ENCODE results near the gene SNED1.

The SNED1 gene

GRCh38 chr2:240992572-240993291 lies 5.7 kb upstream of the SNED1 start:
- DNase-seq = peak in 1 of 2 donors; percentile 25

DNA sequence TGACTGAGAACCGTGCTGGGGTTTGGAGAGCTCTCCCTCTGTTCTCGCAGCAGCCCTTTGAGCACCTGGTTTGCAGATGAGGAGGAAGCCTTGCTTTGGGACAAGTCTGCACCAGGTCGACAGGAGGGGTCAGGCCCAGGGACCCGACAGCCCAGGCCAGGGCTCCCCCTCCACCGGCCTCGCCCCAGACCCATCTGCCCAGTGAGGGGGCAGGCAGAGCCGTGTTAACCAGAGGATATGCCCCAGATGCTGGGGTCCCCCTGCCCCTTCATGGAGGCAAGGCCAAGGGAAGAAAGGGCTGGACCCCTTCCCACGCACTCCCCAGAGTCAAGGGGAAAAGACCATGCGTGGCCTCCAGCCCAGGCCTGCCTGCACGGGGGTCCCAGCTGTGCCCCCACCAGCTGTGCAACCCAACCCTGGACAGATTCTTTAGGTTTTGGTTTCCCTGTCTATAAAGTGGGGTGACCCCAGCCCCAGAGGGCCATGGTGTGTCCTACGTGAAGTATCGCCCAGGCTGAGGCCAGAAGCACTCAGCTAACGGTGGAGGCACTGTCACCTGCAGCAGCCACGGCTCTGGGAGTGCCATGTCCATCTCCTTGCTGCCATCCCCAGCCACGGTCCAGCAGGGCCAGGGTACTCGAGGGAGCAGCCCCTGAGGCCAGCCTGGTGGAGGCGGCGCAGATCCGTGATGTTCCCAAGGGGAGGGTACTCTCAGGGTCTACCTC lies 4.8 kb upstream of the SNED1 start:
- no peak for DNase-seq

DNA sequence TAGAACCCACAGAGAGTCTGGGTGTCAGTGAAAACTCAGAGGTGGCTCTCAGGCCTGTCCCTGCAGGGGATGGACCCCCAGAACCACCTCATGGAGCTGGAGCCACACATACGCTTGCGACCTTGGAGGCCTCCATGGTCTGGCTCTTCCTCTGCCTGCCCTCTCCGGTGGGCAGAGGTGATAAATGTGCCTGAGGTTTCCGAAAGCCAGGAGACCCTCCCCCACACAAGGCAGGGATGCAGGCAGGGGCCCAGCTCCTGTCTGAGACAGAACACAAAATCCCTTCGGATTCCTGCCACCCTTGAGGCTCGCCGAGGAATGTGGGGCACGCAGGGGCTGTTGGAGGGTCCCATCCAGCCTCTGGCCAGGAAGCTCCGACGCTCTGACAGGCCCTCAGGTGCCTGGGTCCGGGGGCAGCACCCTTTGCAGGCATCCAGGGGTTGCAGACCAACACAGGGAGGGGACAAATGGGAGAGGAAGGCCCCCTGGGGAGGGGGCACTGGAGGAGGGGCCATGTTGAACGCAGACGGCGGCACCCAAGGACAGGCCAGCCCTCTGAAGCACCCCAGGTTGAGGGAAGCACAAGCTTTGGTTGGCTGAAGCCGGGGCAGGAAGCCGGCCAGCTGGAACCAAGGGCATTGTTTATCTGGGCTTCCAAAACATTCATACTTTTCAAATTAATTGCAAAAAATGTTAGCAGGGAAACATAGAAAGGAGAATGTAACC lies 4.1 kb upstream of the SNED1 start:
- DNase-seq = no peak

DNA sequence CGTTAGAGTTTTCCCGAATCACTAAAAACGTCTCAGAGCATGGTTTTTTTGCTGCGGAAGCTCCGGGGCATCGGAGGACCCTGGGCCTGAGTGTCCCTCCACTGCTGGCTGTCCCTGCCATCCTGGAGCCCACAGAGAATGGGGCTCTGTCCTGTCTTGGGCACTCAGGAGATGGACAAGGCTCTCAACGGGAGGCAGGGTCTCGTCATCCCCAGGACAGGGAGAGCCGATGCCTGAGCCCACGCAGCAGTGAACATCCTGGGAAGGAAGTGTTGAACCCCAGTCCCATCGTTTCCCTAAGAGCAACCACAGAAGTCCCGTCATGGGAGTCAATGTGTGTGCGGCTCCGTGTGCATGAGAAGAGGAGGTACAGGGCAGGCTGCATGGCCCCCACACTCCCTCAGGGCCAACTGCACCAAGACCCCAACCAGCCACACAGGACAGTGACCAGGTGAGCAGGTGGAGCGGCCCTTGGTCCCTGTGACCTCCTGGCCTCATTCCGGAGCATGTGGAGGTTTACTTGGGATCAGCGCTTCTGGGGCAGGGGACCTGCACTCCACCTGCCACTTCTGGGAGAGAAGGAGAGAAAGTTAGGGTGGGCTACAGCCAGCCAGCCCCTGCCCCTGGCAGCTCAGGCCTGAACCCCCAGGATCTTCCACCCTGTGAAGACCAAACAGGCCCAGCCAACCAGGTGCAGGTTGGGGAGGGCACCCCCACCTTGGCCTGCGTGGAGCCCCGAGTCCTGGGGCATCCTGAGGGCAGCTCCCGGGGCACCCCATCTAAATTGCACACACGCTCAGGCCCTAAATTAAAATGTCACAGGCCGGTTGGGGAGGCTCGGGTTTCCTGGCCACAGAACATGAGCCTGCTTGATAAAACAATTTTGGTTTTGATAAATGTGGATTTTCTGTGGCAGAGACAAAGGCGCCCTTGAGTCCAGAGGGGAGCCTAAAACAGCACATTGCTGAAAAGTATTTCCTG lies 3.1 kb upstream of the SNED1 start:
- DNase-seq = no peak

DNA sequence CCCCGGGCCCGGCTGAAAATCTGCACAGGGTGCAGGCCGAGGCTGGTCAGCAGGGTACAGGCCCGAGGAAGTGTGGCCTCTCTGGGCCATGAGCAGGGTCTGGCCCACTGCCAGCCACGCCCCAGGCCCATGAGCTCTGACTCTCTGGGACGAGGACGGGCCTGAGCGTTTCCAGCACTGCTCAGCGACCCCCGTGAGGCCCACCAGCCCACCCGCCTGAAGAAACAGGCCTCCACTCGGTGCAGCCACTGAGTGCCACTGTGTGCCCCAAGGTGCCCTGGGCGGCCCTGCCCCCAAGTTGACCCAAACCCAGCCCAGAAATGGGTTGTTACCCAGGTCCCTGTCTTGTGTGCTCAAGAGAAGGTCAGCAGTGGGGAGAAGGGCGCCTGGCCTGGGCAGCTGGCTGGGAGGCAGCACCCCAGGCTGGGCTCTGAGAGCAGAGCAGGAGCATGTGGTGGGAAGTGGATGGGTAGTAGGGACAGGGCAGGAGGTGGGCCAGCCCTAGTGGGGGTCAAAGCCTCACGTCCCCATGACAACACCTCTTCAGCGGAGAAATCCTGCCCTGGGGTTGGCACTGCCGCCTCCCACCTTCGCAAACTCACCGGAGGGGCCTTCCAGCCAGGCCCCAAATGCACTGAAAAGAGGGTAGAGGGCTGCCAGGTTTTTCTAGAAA lies 2.1 kb upstream of the SNED1 start:
- DNase-seq = no peak

GRCh38 chr2:240996834-240997140 lies 1.6 kb upstream of the SNED1 start:
- DNase-seq = no peak

GRCh38 chr2:240997141-240997855 lies 1.1 kb upstream of the SNED1 start:
- DNase-seq = no peak

DNA sequence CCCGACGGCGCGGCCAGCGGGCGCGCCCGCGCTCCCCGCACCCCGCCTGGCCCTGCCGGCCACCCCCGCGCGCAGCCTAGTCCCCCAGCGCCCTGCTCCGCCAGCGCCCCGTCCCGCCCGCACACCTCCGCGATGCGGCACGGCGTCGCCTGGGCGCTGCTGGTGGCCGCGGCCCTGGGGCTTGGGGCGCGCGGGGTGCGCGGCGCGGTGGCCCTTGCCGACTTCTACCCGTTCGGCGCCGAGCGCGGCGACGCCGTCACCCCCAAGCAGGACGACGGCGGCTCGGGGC lies 232 bp downstream of the SNED1 start:
- no peak for DNase-seq

GRCh38 chr2:240998995-240999791 lies 775 bp downstream of the SNED1 start:
- peak in 1 of 2 donors; percentile 14 for DNase-seq

GRCh38 chr2:240999873-241000541 lies 1.6 kb downstream of the SNED1 start:
- no peak for DNase-seq

GRCh38 chr2:241000831-241001321 lies 2.5 kb downstream of the SNED1 start:
- DNase-seq = no peak

- no peak for DNase-seq
Measured at GRCh38 chr2:241001413-241002274, 3.2 kb downstream of the SNED1 start.

GRCh38 chr2:241002275-241003046 lies 4.0 kb downstream of the SNED1 start:
- no peak for DNase-seq

GRCh38 chr2:241003047-241003360 lies 4.6 kb downstream of the SNED1 start:
- DNase-seq = no peak

DNA sequence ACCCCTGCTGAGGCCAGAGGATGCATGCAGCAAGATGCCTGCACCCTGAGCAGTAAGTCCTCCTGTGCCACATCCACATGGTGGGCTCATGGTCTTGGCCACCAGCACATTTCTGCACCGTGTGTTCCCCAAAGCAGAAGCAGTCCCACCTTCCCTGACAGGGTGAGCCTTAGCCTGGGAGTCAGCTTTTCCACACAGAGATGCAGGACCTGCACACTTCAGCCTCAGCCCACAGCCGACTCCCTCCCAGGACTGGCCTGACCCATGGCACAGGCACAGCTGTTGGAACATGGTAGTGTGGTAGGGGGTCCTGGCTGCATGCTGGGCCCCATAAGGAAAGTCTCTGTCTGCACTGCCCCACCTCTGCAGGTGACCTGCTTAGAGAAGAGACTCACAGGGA lies 5.0 kb downstream of the SNED1 start:
- no peak for DNase-seq

DNA sequence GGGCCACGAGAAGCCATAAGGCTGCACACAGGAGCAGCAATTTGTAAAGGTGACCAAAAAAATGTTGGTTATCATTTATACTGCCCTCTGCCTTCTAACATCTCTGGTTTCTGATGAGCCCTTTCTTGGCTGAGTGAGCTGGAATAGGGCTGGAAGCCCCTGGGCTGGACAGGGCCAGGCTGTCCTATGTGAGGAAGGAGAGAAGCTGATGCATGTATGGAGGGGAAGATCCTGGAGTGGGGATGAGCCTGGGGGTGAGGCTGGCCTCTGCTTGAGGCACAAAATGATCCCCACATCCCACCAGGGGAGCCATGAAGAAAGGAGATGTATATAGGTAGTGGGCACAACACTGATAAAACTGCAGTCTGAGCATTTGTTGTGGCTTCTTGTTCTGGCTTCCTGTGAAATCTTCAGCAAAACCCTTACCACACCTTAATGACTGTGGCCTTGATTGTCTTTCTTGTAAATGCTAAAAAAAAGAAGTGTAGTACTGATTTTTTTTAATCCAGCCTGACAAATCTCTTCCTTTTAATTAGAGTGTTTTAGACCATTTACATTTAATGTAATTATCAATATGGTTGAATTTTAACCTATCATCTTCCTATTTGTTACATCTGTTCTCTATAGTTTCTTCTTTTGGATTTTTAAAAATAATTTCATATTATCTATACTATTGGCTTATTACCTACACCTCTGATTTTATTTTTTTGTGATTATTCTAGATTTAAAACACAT lies 5.6 kb downstream of the SNED1 start:
- no peak for DNase-seq

- no peak for DNase-seq
Measured at GRCh38 chr2:241005569-241005968, 7.2 kb downstream of the SNED1 start.

DNA sequence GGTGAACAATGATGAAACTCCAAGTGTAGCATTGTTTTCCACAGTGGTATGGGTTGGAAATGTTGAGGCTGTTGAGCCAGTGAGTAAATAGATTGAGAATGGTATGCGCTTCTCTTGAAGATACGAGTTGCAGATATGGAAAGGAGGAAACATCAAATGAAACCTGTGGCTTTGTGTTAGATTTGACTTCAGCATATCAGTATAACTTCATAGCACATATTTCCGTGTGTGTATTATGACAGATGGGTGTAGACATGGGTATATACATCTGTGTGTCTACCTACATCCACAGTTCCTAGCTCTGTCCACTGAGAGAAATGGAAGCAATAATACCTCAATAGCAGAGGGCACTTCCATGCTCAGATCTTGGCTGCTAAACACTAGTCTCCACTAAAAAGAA lies 8.0 kb downstream of the SNED1 start:
- DNase-seq = no peak

Data from inflammatory macrophage treated with lipopolysaccharide for 1 hour (primary cell).